Right atrium auricular region (tissue), 2 donors: ENCODE results near the gene HTR2B. TPM values are rescaled to one million over a fixed set of nuclear protein-coding genes. Genes with fewer than 3 reads are reported as not detected.

Source experiments
- DNase-seq: peaks from one replicate; pipeline ENCODE4 v3.0.0-alpha.2; 2019; ENCODE audit warnings: low spot score
- H3K27ac ChIP-seq, 2 donors: fragments of 200-600 bp; sonication (generic); 1 replicate in 1 of 2; 2 replicates in 1 of 2; pipeline ENCODE4 v1.5.1; 2016 to 2019
- H3K27me3 ChIP-seq, 2 donors: fragments of 200-600 bp; sonication (generic); one replicate each; pipeline versions ENCODE4 v1.5.1 to v1.6.0; 2017 to 2019
- H3K36me3 ChIP-seq: fragments of 200-600 bp; sonication (generic); one replicate; pipeline ENCODE4 v1.5.1; 2016
- H3K4me1 ChIP-seq, 2 donors: fragments of 200-600 bp; sonication (generic); one replicate each; pipeline versions ENCODE4 v1.5.1 to v1.6.0; 2017 to 2019
- H3K4me3 ChIP-seq, 2 donors: fragments of 200-600 bp; sonication (generic); 1 replicate in 1 of 2; 2 replicates in 1 of 2; pipeline ENCODE4 v1.5.1; 2017 to 2019; ENCODE audit warnings: mild to moderate bottlenecking in 1 of 2, moderate library complexity in 1 of 2
- H3K9me3 ChIP-seq, 2 donors: fragments of 200-600 bp; sonication (generic); one replicate each; pipeline ENCODE4 v1.5.1; 2019
- CTCF ChIP-seq, 2 donors: fragments of 200-600 bp; sonication (generic); IDR thresholded peaks; one replicate each; pipeline ENCODE4 v1.5.1; 2019; ENCODE audit warnings: antibody characterized with exemption in 2 of 2
- total RNA-seq, 2 donors: library from RNA; depleted of rRNA; stranded (reverse); fragments of >200 nt; gene quantifications; one replicate each; pipeline ENCODE4 v1.1.0, GENCODE V29; 2016

HTR2B gene
- total RNA-seq, 2 donors from 2014 or later: 2.8 to 7.3 TPM

DNA sequence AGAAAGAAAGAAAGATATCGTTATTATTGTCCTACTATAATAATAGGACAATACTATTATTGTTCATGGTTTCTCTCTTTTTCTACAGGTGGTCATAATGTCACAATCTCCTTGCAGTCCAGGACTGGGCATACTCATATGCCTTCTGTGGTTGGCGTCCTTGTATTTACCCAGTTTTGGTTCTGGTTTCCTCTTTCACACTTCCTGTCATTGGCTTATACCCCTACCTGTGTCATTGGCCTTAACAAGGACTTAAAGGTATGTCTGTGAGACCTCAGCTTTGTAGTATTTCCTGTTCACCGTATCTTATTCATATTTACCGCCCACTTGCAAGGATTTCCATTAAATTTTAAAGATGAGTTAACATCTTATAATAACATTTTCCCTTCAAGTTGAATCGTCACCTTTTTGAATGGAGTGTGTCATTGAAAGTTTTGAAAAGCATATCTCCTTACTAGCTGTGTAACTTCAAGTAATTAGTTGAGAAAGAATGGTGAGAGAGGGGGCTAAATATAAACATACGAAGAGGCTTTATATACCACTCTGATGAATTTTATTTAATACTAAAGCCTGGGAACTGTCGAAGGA lies 36.5 kb upstream of the HTR2B start:
- no peak for DNase-seq
- no peaks in the 10 kb centered on the region for H3K27me3 ChIP-seq
- no peaks in the 10 kb centered on the region for H3K9me3 ChIP-seq
- H3K4me1 ChIP-seq: peaks cover 0 to 7% of the 10 kb centered on the region in 2 donors
- peak overlapping the region; percentile 43 to 55 for H3K27ac ChIP-seq
- no peak overlapping the region for H3K4me3 ChIP-seq
- TF ChIP-seq CTCF (IDR thresholded peaks at IDR 0.05): no peak
- H3K36me3 ChIP-seq: peaks cover 32% of the 10 kb centered on the region

GRCh38 chr2:231160701-231161100 lies 35.9 kb upstream of the HTR2B start:
- Histone ChIP-seq H3K36me3 (peaks cover 25% of the 10 kb centered on the region), H3K4me1 (peaks cover 0 to 7% of the 10 kb centered on the region in 2 donors), H3K27ac (peak overlapping the region in 1 of 2 donors; percentile 43), H3K27me3 (no peaks in the 10 kb centered on the region), H3K9me3 (no peaks in the 10 kb centered on the region), H3K4me3 (no peak overlapping the region)
- no peak for DNase-seq
- TF ChIP-seq CTCF (IDR thresholded peaks at IDR 0.05): no peak

GRCh38 chr2:231159306-231159705 lies 34.5 kb upstream of the HTR2B start:
- peaks cover 0 to 7% of the 10 kb centered on the region in 2 donors for H3K4me1 ChIP-seq
- no peaks in the 10 kb centered on the region for H3K27me3 ChIP-seq
- no peak overlapping the region for H3K27ac ChIP-seq

GRCh38 chr2:231152800-231153557 lies 28.1 kb upstream of the HTR2B start:
- Histone ChIP-seq H3K27ac (no peak overlapping the region), H3K36me3 (peaks cover 30% of the 10 kb centered on the region), H3K4me3 (no peak overlapping the region), H3K4me1 (no peaks in the 10 kb centered on the region), H3K9me3 (no peaks in the 10 kb centered on the region), H3K27me3 (no peaks in the 10 kb centered on the region)
- no peak for DNase-seq
- no peak for TF ChIP-seq CTCF (IDR thresholded peaks at IDR 0.05)

More at GRCh38 chr2:231159306-231159705, 34.5 kb upstream of the HTR2B start:
- peaks cover 15% of the 10 kb centered on the region for H3K36me3 ChIP-seq
- no peak overlapping the region for H3K4me3 ChIP-seq
- no peak for TF ChIP-seq CTCF (IDR thresholded peaks at IDR 0.05)
- no peaks in the 10 kb centered on the region for H3K9me3 ChIP-seq
- no peak for DNase-seq

GRCh38 chr2:231146665-231147064 lies 21.8 kb upstream of the HTR2B start:
- H3K27ac ChIP-seq: no peak overlapping the region
- no peaks in the 10 kb centered on the region for H3K9me3 ChIP-seq
- H3K27me3 ChIP-seq: no peaks in the 10 kb centered on the region
- no peak overlapping the region for H3K4me3 ChIP-seq
- no peak for TF ChIP-seq CTCF (IDR thresholded peaks at IDR 0.05)
- H3K4me1 ChIP-seq: no peaks in the 10 kb centered on the region
- DNase-seq: no peak
- H3K36me3 ChIP-seq: peaks cover 33% of the 10 kb centered on the region
